ENCODE data around the gene FAM222A.
"Not testable (repeated sequence)": the region's sequence is repeated elsewhere in the genome, so short reads cannot be mapped to it uniquely, and the experiment has no call there.

DNA sequence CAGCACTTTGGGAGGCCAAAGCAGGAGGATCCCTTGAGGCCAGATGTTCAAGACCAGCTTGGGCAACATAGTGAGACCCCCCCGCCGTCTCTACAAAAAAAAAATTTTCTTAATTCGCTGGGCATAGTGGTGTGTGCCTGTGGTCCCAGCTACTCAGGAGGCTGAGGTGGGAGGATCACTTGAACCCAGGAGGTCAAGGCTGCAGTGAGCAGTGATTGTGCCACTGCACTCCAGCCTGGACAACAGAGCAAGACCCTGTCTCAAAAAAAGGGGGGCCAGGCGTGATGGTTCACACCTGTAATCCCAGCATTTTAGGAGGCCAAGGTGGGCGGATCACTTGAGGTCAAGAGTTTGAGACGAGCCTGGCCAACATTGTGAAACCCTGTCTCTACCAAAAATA is 19.0 kb upstream of the FAM222A start:
- not testable (repeated sequence) for TF ChIP-seq EZH2 (IDR thresholded peaks at IDR 0.05; ENCODE audit: insufficient read depth, poor library complexity, severe bottlenecking); EZH2phosphoT487 (IDR thresholded peaks at IDR 0.05; ENCODE audit: insufficient read depth, low read depth)

All from GM23248 (cell line).